GM18526 (cell line): ENCODE results near the gene ABLIM3.

Source experiments
- POLR2A ChIP-seq: IDR thresholded peaks from 3 replicates; pipeline ENCODE4 v1.6.1; 2011; ENCODE audit not compliant: insufficient read length; ENCODE audit errors: extremely low read depth

The ABLIM3 gene

GRCh38 chr5:149282027-149282965, 141.0 kb downstream of the ABLIM3 start:
- no peak for TF ChIP-seq POLR2A

DNA sequence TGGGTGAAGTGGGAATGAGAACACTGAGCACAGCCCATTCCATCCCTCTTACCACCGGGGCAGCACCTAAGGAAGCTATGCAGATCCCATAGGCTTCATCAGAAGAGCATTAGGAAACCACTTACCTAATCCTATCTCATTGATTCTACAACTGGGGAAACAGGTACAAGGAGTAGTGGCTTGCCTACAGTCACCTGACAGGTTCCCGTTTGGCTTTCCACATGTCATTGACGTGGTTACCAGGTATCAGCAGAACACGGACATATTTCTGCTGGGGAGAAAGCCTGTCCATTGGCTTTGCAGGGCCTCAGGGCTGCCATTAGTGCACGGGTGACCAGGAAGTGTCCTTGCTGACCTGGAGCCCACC, 141.7 kb downstream of the ABLIM3 start:
- TF ChIP-seq POLR2A, result no peak

- TF ChIP-seq POLR2A, result no peak
Observed at GRCh38 chr5:149283626-149284480, 142.6 kb downstream of the ABLIM3 start.

- TF ChIP-seq POLR2A, result no peak
Observed at GRCh38 chr5:149284501-149284900, 143.2 kb downstream of the ABLIM3 start.

DNA sequence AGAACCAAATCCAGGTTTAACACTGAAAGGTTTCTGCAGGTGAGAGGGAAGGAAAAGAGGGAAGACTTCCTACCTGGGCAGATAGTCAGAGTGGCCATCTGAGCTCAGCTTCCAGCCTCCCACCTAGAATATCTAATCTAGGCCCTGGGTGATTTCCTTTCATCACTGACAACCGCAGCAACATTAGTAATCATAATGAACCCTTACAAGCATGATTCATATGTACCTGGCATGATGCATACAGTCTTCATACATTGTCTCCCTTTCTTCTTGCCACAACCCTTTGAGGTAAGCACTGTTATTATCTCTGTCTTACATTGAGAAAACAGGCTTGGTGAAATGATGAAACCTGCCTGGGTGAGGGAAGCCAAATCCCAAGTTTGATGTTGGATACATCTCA, 143.9 kb downstream of the ABLIM3 start:
- no peak for TF ChIP-seq POLR2A

- TF ChIP-seq POLR2A, result no peak
Observed at GRCh38 chr5:149288436-149288835, 147.1 kb downstream of the ABLIM3 start.

DNA sequence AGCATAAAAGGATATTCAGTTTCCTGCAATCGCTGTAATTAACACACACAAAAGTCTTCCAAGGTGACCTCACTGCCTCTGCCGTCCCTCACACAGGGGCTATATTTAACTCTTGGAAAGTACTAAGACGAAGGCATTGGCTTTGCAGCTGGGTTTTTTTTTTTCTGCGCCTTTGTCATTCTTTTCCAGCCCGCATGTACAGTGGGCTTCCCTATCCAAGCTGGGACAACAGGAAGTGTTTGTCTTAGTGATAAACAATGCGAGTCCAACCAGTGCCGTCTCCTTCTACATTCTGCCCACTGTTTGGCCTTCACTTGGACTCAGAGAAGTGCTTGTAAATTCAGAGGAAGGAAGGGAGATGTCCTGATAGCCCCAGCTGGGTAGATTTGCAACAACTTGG, 148.0 kb downstream of the ABLIM3 start:
- no peak for TF ChIP-seq POLR2A

- no peak for TF ChIP-seq POLR2A
Observed at GRCh38 chr5:149294872-149295829, 153.9 kb downstream of the ABLIM3 start.

GRCh38 chr5:149297340-149298025, 156.2 kb downstream of the ABLIM3 start:
- no peak for TF ChIP-seq POLR2A

GRCh38 chr5:149298163-149298562, 156.9 kb downstream of the ABLIM3 start:
- no peak for TF ChIP-seq POLR2A

GRCh38 chr5:149298842-149299404, 157.6 kb downstream of the ABLIM3 start:
- no peak for TF ChIP-seq POLR2A

DNA sequence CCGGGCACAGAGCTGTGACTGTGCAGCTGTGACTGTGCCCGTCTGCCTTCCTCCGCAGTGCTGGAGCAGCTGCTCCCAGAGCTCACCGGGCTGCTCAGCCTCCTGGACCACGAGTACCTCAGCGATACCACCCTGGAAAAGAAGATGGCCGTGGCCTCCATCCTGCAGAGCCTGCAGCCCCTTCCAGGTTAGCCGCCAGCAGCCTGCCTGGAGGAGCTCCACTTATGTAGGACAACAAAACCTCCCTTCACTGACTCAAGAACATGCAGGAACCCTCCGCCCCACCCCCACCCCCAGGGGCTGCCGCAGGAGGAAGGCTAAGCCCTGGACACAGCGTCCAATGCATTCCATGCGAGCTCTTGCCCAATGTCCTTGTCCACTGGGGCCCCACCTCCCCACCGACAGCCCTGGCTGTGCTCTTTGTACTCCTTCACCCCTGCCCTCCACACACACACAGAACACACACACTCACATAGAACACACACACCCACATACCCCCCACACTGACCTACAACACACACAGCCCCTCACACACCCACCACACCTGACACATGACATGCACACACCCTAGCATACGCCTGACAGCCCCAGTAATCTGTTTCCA, 158.3 kb downstream of the ABLIM3 start:
- no peak for TF ChIP-seq POLR2A

DNA sequence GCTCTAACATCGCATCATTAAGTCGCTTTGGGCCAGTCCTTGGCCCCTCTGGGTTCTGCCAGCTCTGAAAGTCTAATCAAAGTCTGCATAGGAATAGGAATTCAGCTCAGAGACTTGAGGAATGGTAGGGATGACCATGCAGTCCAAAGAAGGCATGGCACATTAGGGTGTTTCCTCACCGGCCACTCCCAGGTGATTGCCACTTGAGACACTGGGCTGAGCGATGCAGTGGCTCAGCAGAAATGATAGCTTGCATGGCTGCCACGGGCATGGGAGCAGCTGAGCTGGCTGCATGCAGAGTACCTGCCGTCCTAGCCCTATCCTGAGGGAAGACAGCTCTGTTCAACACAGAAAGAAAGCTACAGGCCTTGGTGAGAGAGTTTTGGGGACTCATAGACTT, 159.1 kb downstream of the ABLIM3 start:
- no peak for TF ChIP-seq POLR2A
